GM12878 (cell line): ENCODE measurements around the gene CTSO. TPM values are rescaled to one million over a fixed set of nuclear protein-coding genes. Genes with fewer than 3 reads are reported as not detected.
A peak's percentile ranks its signal among the peaks of the same experiment; 100 is the strongest.

Experiments used
- CREB1 ChIP-seq: IDR thresholded peaks from 2 replicates; pipeline ENCODE4 v1.6.1; 2012; ENCODE audit warnings: low read depth, mild to moderate bottlenecking, inconsistent platforms
- EZH2 ChIP-seq: IDR thresholded peaks from 2 replicates; pipeline ENCODE4 v1.6.1; 2012; ENCODE audit warnings: low read depth, mild to moderate bottlenecking, control low read depth, inconsistent platforms, low read length, borderline replicate concordance; ENCODE audit not compliant: control insufficient read depth
- GATAD2B ChIP-seq: fragments of 450-650 bp; conservative IDR thresholded peaks from 2 replicates; pipeline ENCODE4 v1.6.1; 2017; ENCODE audit warnings: low read depth, mild to moderate bottlenecking, moderate library complexity
- HDAC2 ChIP-seq: fragments of 200-600 bp; sonication (generic); IDR thresholded peaks from 2 replicates; pipeline ENCODE4 v1.6.1; 2017
- IKZF1 ChIP-seq: fragments of 450-650 bp; conservative IDR thresholded peaks from 2 replicates; pipeline ENCODE4 v1.6.1; 2017; ENCODE audit warnings: antibody characterized with exemption, mild to moderate bottlenecking
- IKZF2 ChIP-seq, 2 experiments: fragments of 450-650 bp; IDR thresholded peaks; 2 replicates each; pipeline ENCODE4 v1.6.1; 2017; ENCODE audit warnings: mild to moderate bottlenecking in 2 of 2, moderate library complexity in 2 of 2
- JUND ChIP-seq: IDR thresholded peaks from 2 replicates; pipeline ENCODE4 v1.6.1; 2012; ENCODE audit warnings: low read depth, mild to moderate bottlenecking, low read length, improper control_type of control experiment, moderate library complexity
- MTA2 ChIP-seq: fragments of 450-650 bp; IDR thresholded peaks from 2 replicates; pipeline ENCODE4 v1.6.1; 2016; ENCODE audit warnings: low read depth, mild to moderate bottlenecking, moderate library complexity
- SPI1 ChIP-seq: IDR thresholded peaks from 2 replicates; pipeline ENCODE4 v1.6.1; 2011; ENCODE audit warnings: low read depth, mild to moderate bottlenecking, low read length, moderate library complexity, borderline replicate concordance; ENCODE audit not compliant: insufficient read depth
- TAF1 ChIP-seq: IDR thresholded peaks from 2 replicates; pipeline ENCODE4 v1.6.1; 2011; ENCODE audit warnings: mild to moderate bottlenecking, low read depth, low read length, borderline replicate concordance
- TBL1XR1 ChIP-seq: IDR thresholded peaks from 2 replicates; pipeline ENCODE4 v1.6.1; 2012; ENCODE audit warnings: low read depth, low read length, improper control_type of control experiment
- ZNF217 ChIP-seq: fragments of 450-650 bp; IDR thresholded peaks from 2 replicates; pipeline ENCODE4 v1.6.1; 2017; ENCODE audit warnings: antibody characterized with exemption, mild to moderate bottlenecking
- ZNF24 ChIP-seq: fragments of 450-650 bp; IDR thresholded peaks from 2 replicates; pipeline ENCODE4 v1.6.1; 2017; ENCODE audit warnings: antibody characterized with exemption, mild to moderate bottlenecking
- ZZZ3 ChIP-seq: IDR thresholded peaks from 2 replicates; pipeline ENCODE4 v1.6.1; 2011; ENCODE audit warnings: low read depth; ENCODE audit not compliant: control insufficient read depth, insufficient read length
- polyA plus RNA-seq, 11 experiments: library from polyadenylated mRNA; depleted of rRNA in 4 of 11; unstranded in 6 of 11; stranded (reverse) in 5 of 11; fragments of >200 nt; fragmentation: Nextera tagmentation in 4 of 11; fragmentation: Illumina TruSeq in 1 of 11; extraction: Ambion mirVana in 4 of 11; extraction: Trizol in 1 of 11; gene quantifications; 1 replicate in 1 of 11; 2 replicates in 10 of 11; pipeline versions ENCODE4 v1.2.1 to v1.2.3, GENCODE V29; 2011 to 2016; ENCODE audit warnings: inconsistent platforms in 2 of 11, missing spikeins in 2 of 11, low read depth in 1 of 11
- total RNA-seq, 4 experiments: library from RNA; depleted of rRNA in 3 of 4; stranded (reverse); fragments of >200 nt in 3 of 4; fragmentation: Illumina TruSeq in 1 of 4; extraction: Trizol in 1 of 4; gene quantifications; 2 replicates each; pipeline versions ENCODE4 v1.2.1 to v1.2.3, GENCODE V29; 2013 to 2021
- TF ChIP-seq, protein P1 (sequence below): fragments of 450-650 bp; IDR thresholded peaks from 2 replicates; pipeline ENCODE4 v1.6.1; 2017; ENCODE audit warnings: mild to moderate bottlenecking, moderate library complexity
- TF ChIP-seq, protein P2 (sequence below): fragments of 450-650 bp; IDR thresholded peaks from 2 replicates; pipeline ENCODE4 v1.6.1; 2017; ENCODE audit warnings: mild to moderate bottlenecking, low read depth, inconsistent platforms; ENCODE audit not compliant: poor library complexity, severe bottlenecking
- TF ChIP-seq, protein P3 (sequence below): fragments of 450-650 bp; IDR thresholded peaks from 2 replicates; pipeline ENCODE4 v1.6.1; 2017; ENCODE audit warnings: low read depth, mild to moderate bottlenecking, moderate library complexity
- TF ChIP-seq, protein P4 (sequence below): fragments of 450-650 bp; IDR thresholded peaks from 2 replicates; pipeline ENCODE4 v1.6.1; 2018; ENCODE audit warnings: borderline replicate concordance, mild to moderate bottlenecking; ENCODE audit not compliant: partially characterized antibody

CTSO gene
- total and polyA plus RNA-seq, 10 of the 15 experiments (the other 5 are each of a cell fraction or from before 2014, with no cell fraction given) = 3.9 to 9.7 (median 7.0) TPM

DNA sequence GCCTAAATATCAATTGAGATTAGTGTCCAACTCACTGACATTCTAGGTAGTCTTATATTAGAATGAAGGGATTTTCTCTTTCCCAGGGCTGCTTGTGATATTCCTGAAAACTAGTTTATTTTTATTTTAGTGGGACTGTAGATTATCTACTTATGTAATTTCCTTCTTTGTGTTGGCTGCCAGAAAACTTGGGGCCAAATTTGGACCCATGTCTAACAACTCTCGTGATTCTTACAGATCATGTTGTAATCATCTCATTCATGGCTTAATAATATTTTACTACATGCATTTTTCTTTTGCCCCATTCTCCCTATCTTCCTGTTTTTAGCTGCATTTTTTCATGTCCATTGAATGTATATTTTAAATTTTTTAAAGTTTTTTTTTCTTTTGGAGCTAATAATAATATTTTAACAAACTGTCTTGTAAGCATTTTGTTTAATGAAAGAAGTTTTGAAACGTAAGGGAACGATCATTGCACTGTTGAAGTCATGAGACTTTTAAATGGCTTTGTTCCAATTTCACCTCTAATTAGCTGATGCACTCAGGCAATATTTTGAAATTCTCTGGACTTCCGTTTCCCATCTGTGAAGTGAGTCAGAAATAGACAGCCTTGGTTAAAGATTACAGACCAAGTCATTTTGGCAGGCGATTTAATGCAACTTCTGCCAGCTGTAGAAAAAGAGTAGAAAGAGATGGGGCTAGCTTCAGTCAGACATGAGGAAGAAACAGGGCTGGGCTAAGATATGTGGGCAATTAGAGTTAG, 64.5 kb downstream of the CTSO start (continued):
- TF ChIP-seq, protein P1, sequence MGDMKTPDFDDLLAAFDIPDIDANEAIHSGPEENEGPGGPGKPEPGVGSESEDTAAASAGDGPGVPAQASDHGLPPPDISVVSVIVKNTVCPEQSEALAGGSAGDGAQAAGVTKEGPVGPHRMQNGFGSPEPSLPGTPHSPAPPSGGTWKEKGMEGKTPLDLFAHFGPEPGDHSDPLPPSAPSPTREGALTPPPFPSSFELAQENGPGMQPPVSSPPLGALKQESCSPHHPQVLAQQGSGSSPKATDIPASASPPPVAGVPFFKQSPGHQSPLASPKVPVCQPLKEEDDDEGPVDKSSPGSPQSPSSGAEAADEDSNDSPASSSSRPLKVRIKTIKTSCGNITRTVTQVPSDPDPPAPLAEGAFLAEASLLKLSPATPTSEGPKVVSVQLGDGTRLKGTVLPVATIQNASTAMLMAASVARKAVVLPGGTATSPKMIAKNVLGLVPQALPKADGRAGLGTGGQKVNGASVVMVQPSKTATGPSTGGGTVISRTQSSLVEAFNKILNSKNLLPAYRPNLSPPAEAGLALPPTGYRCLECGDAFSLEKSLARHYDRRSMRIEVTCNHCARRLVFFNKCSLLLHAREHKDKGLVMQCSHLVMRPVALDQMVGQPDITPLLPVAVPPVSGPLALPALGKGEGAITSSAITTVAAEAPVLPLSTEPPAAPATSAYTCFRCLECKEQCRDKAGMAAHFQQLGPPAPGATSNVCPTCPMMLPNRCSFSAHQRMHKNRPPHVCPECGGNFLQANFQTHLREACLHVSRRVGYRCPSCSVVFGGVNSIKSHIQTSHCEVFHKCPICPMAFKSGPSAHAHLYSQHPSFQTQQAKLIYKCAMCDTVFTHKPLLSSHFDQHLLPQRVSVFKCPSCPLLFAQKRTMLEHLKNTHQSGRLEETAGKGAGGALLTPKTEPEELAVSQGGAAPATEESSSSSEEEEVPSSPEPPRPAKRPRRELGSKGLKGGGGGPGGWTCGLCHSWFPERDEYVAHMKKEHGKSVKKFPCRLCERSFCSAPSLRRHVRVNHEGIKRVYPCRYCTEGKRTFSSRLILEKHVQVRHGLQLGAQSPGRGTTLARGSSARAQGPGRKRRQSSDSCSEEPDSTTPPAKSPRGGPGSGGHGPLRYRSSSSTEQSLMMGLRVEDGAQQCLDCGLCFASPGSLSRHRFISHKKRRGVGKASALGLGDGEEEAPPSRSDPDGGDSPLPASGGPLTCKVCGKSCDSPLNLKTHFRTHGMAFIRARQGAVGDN = 0 out of 2 replicates have a peak, but pooled peaks have one; percentile 37
- TF ChIP-seq ZZZ3 = no peak
- TF ChIP-seq SPI1 = peak; percentile 37; the same call in 1 of the 2 replicates
- TF ChIP-seq IKZF1 = peak; percentile 69
- TF ChIP-seq ZNF217 = peak; percentile 54; the same call in 1 of the 2 replicates
- peak; percentile 82 to 87; a peak in 3 of 4 replicates for TF ChIP-seq IKZF2 (IDR thresholded peaks at IDR 0.05)
- TF ChIP-seq MTA2 = peak; percentile 98
- TF ChIP-seq, protein P2, sequence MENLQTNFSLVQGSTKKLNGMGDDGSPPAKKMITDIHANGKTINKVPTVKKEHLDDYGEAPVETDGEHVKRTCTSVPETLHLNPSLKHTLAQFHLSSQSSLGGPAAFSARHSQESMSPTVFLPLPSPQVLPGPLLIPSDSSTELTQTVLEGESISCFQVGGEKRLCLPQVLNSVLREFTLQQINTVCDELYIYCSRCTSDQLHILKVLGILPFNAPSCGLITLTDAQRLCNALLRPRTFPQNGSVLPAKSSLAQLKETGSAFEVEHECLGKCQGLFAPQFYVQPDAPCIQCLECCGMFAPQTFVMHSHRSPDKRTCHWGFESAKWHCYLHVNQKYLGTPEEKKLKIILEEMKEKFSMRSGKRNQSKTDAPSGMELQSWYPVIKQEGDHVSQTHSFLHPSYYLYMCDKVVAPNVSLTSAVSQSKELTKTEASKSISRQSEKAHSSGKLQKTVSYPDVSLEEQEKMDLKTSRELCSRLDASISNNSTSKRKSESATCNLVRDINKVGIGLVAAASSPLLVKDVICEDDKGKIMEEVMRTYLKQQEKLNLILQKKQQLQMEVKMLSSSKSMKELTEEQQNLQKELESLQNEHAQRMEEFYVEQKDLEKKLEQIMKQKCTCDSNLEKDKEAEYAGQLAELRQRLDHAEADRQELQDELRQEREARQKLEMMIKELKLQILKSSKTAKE = peak; percentile 82
- no peak for TF ChIP-seq GATAD2B
- no peak for TF ChIP-seq EZH2
- TF ChIP-seq, protein P3, sequence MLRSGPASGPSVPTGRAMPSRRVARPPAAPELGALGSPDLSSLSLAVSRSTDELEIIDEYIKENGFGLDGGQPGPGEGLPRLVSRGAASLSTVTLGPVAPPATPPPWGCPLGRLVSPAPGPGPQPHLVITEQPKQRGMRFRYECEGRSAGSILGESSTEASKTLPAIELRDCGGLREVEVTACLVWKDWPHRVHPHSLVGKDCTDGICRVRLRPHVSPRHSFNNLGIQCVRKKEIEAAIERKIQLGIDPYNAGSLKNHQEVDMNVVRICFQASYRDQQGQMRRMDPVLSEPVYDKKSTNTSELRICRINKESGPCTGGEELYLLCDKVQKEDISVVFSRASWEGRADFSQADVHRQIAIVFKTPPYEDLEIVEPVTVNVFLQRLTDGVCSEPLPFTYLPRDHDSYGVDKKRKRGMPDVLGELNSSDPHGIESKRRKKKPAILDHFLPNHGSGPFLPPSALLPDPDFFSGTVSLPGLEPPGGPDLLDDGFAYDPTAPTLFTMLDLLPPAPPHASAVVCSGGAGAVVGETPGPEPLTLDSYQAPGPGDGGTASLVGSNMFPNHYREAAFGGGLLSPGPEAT = peak; percentile 67
- TF ChIP-seq TAF1 = no peak
- TF ChIP-seq HDAC2 = no peak
- TF ChIP-seq ZNF24 = peak; percentile 84
- TF ChIP-seq, protein P4, sequence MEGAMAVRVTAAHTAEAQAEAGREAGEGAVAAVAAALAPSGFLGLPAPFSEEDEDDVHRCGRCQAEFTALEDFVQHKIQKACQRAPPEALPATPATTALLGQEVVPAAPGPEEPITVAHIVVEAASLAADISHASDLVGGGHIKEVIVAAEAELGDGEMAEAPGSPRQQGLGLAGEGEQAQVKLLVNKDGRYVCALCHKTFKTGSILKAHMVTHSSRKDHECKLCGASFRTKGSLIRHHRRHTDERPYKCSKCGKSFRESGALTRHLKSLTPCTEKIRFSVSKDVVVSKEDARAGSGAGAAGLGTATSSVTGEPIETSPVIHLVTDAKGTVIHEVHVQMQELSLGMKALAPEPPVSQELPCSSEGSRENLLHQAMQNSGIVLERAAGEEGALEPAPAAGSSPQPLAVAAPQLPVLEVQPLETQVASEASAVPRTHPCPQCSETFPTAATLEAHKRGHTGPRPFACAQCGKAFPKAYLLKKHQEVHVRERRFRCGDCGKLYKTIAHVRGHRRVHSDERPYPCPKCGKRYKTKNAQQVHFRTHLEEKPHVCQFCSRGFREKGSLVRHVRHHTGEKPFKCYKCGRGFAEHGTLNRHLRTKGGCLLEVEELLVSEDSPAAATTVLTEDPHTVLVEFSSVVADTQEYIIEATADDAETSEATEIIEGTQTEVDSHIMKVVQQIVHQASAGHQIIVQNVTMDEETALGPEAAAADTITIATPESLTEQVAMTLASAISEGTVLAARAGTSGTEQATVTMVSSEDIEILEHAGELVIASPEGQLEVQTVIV = no peak
- TF ChIP-seq CREB1 = no peak
- TF ChIP-seq JUND = peak; percentile 45; the same call in 1 of the 2 replicates
- no peak for TF ChIP-seq TBL1XR1
